Measurements from ENCODE around the gene SLC37A4. TPM values are rescaled to one million over a fixed set of nuclear protein-coding genes. Genes with fewer than 3 reads are reported as not detected.

The SLC37A4 gene
- polyA plus RNA-seq, 1 donor from 2014 or later = 23.5 TPM

DNA sequence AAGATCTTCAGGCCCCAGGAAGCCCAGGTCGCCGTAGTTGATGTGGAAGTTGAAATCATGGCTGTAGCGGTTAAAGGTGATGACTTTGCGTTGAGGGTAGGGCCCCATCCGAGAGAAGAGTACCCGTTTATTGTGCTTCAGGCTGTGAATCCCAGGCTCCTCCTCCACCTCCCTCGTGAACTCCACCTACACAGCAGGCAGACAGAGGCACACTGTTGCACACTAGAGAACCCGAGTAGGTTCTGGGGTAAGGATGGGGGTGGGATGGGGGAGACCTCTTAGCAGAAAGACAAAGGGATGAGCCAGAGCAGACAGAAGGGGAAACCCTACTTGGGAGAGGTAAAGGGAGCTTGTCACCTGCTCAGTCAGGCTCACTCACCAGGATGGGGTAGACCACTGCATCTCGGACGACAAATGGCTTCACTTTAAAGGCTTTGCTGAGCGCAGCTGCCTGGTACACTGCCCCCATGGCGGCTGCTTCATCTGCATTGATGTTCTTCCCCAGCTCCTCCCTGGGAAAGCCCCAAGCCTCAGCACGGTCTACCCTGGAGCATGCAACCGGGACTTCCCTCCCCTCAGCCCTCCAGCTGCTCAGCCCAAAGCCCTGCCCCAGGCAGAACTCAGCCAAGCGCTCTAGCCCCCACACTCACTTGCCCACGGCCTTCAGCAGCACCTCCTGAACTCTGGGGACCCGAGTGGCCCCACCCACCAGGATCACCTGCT, 20.9 kb upstream of the SLC37A4 start:
- TF ChIP-seq, protein P1, sequence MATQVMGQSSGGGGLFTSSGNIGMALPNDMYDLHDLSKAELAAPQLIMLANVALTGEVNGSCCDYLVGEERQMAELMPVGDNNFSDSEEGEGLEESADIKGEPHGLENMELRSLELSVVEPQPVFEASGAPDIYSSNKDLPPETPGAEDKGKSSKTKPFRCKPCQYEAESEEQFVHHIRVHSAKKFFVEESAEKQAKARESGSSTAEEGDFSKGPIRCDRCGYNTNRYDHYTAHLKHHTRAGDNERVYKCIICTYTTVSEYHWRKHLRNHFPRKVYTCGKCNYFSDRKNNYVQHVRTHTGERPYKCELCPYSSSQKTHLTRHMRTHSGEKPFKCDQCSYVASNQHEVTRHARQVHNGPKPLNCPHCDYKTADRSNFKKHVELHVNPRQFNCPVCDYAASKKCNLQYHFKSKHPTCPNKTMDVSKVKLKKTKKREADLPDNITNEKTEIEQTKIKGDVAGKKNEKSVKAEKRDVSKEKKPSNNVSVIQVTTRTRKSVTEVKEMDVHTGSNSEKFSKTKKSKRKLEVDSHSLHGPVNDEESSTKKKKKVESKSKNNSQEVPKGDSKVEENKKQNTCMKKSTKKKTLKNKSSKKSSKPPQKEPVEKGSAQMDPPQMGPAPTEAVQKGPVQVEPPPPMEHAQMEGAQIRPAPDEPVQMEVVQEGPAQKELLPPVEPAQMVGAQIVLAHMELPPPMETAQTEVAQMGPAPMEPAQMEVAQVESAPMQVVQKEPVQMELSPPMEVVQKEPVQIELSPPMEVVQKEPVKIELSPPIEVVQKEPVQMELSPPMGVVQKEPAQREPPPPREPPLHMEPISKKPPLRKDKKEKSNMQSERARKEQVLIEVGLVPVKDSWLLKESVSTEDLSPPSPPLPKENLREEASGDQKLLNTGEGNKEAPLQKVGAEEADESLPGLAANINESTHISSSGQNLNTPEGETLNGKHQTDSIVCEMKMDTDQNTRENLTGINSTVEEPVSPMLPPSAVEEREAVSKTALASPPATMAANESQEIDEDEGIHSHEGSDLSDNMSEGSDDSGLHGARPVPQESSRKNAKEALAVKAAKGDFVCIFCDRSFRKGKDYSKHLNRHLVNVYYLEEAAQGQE (IDR thresholded peaks at IDR 0.05; ENCODE audit: borderline replicate concordance) = no peak
- TF ChIP-seq TAF1 (IDR thresholded peaks at IDR 0.05; ENCODE audit: low read depth) (no peak), EP300 (conservative IDR thresholded peaks at IDR 0.05; ENCODE audit: poor library complexity, severe bottlenecking) (no peak), RAD21 (conservative IDR thresholded peaks at IDR 0.05) (no peak), POLR2AphosphoS5 (IDR thresholded peaks at IDR 0.05) (no peak), SMC3 (conservative IDR thresholded peaks at IDR 0.05; ENCODE audit: poor library complexity) (no peak)
- TF ChIP-seq, protein P2, sequence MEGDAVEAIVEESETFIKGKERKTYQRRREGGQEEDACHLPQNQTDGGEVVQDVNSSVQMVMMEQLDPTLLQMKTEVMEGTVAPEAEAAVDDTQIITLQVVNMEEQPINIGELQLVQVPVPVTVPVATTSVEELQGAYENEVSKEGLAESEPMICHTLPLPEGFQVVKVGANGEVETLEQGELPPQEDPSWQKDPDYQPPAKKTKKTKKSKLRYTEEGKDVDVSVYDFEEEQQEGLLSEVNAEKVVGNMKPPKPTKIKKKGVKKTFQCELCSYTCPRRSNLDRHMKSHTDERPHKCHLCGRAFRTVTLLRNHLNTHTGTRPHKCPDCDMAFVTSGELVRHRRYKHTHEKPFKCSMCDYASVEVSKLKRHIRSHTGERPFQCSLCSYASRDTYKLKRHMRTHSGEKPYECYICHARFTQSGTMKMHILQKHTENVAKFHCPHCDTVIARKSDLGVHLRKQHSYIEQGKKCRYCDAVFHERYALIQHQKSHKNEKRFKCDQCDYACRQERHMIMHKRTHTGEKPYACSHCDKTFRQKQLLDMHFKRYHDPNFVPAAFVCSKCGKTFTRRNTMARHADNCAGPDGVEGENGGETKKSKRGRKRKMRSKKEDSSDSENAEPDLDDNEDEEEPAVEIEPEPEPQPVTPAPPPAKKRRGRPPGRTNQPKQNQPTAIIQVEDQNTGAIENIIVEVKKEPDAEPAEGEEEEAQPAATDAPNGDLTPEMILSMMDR (IDR thresholded peaks at IDR 0.05; ENCODE audit: poor library complexity, severe bottlenecking) = no peak

DNA sequence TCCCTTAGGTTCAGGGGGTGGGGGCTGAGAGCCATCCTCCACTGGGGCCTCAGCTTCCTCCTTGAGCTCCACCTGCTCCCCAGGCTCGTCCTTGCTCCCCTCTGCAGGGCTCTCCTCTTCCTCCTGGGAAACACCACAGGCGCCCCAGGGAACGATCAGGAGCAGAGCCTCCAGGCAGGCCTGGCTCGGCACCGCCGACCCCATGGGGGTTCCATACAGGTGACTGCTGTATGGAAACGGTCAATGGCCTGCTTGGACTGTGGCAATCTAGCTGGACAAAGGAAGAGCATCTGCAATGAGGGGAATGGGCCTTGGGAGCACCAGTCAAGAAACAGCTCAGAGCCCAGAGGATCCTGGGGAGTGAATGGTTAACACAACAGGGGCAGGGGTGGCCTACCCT, 18.4 kb upstream of the SLC37A4 start:
- H3K9ac ChIP-seq (ENCODE audit: low read length) = no peak overlapping the region
- peaks cover 10% of the 10 kb centered on the region for H3K36me3 ChIP-seq (ENCODE audit: insufficient read depth, low read length)
- no peak overlapping the region for H2AFZ ChIP-seq (ENCODE audit: low read depth, low read length)
- no peaks in the 10 kb centered on the region for H3K79me2 ChIP-seq (replicated peaks; ENCODE audit: insufficient read depth, low read length)
- no peaks in the 10 kb centered on the region for H4K20me1 ChIP-seq (ENCODE audit: insufficient read depth)
- no peak for TF ChIP-seq POLR2AphosphoS5 (IDR thresholded peaks at IDR 0.05)
- TF ChIP-seq, protein P2 (IDR thresholded peaks at IDR 0.05; ENCODE audit: poor library complexity, severe bottlenecking) = no peak
- no peak for TF ChIP-seq RAD21 (conservative IDR thresholded peaks at IDR 0.05)
- no peak for TF ChIP-seq EZH2 (IDR thresholded peaks at IDR 0.05; ENCODE audit: borderline replicate concordance, insufficient read depth, low read length, poor library complexity, severe bottlenecking)
- TF ChIP-seq, protein P1 (IDR thresholded peaks at IDR 0.05; ENCODE audit: borderline replicate concordance) = no peak
- no peak for TF ChIP-seq MXI1 (conservative IDR thresholded peaks at IDR 0.05; ENCODE audit: poor library complexity, severe bottlenecking)
- TF ChIP-seq SMC3 (conservative IDR thresholded peaks at IDR 0.05; ENCODE audit: poor library complexity) = no peak
- no peak for TF ChIP-seq TAF1 (IDR thresholded peaks at IDR 0.05; ENCODE audit: low read depth)
- no peak for TF ChIP-seq EP300 (conservative IDR thresholded peaks at IDR 0.05; ENCODE audit: poor library complexity, severe bottlenecking)
- H3K27me3 ChIP-seq (ENCODE audit: insufficient read depth, low read depth, low read length) = no peaks in the 10 kb centered on the region
- no peak overlapping the region for H3K4me2 ChIP-seq (ENCODE audit: low read length)
- H3K27ac ChIP-seq (ENCODE audit: low read length) = no peak overlapping the region
- no peaks in the 10 kb centered on the region for H3K9me3 ChIP-seq (ENCODE audit: low read length)
- no peaks in the 10 kb centered on the region for H3F3A ChIP-seq (ENCODE audit: insufficient read depth, low read length, poor library complexity, severe bottlenecking)
- H3K4me3 ChIP-seq (ENCODE audit: low read length) = no peak overlapping the region
- no peaks in the 10 kb centered on the region for H3K9me2 ChIP-seq (ENCODE audit: insufficient read depth, low read length)

More for the DNA sequence above, 20.9 kb upstream of the SLC37A4 start:
- H3K27me3 ChIP-seq (ENCODE audit: insufficient read depth, low read depth, low read length) = no peaks in the 10 kb centered on the region
- peaks cover 12% of the 10 kb centered on the region for H3K79me2 ChIP-seq (replicated peaks; ENCODE audit: insufficient read depth, low read length)
- H3K27ac ChIP-seq (ENCODE audit: low read length) = no peak overlapping the region
- no peak overlapping the region for H3K9ac ChIP-seq (ENCODE audit: low read length)
- H3K36me3 ChIP-seq (ENCODE audit: insufficient read depth, low read length) = peaks cover 10% of the 10 kb centered on the region
- H3K4me2 ChIP-seq (ENCODE audit: low read length) = no peak overlapping the region
- H3K9me2 ChIP-seq (ENCODE audit: insufficient read depth, low read length) = no peaks in the 10 kb centered on the region
- H3K9me3 ChIP-seq (ENCODE audit: low read length) = no peaks in the 10 kb centered on the region
- H4K20me1 ChIP-seq (ENCODE audit: insufficient read depth) = no peaks in the 10 kb centered on the region
- H3K4me3 ChIP-seq (ENCODE audit: low read length) = no peak overlapping the region
- no peaks in the 10 kb centered on the region for H3F3A ChIP-seq (ENCODE audit: insufficient read depth, low read length, poor library complexity, severe bottlenecking)
- no peak overlapping the region for H2AFZ ChIP-seq (ENCODE audit: low read depth, low read length)

Measured in neural cell (in vitro differentiated cells).